GM12878 (cell line): ENCODE data around the gene PLPP2. TPM values are rescaled to one million over a fixed set of nuclear protein-coding genes. Genes with fewer than 3 reads are reported as not detected.

ENCODE experiments used
- ATAC-seq: fragments of 200-7000 bp; cut with Tn5 transposase; 3 replicates; pipeline ENCODE4 v1.9.1; 2020; ENCODE audit warnings: mild to moderate bottlenecking, moderate library complexity
- BruUV-seq: library from RNA; stranded (reverse); fragments of 400-500 nt; replicated peaks from 2 replicates; lab custom pipeline; 2021; lab: Mats Ljungman, UMichigan
- CTCF ChIA-PET: fragments of 300-600 bp; sonication (Branson Sonifier 250); formaldehyde crosslinking; extraction: SDS; loops from one replicate; lab custom pipeline; 2021; ENCODE audit warnings: inconsistent platforms; lab: Yijun Ruan, JAX
- POLR2A ChIA-PET: fragments of 350-600 bp; formaldehyde crosslinking; extraction: SDS; loops from one replicate; lab custom pipeline; 2021; ENCODE audit warnings: inconsistent platforms; lab: Charles Lee
- RAD21 ChIA-PET: fragments of 300-600 bp; sonication (Branson Sonifier 250); formaldehyde crosslinking; loops from one replicate; lab custom pipeline; 2023; ENCODE audit warnings: antibody characterized with exemption; ENCODE audit not compliant: unreplicated experiment; lab: Charles Lee
- SMC1A ChIA-PET: fragments of 300-600 bp; sonication (Branson Sonifier 250); formaldehyde crosslinking; loops from one replicate; lab custom pipeline; 2023; ENCODE audit not compliant: unreplicated experiment, uncharacterized antibody; lab: Charles Lee
- DNase-seq: peaks from one replicate; pipeline ENCODE4 v3.0.0-alpha.2; 2011; ENCODE audit warnings: low read depth, low spot score
- FAIRE-seq: peaks from 3 replicates; lab custom pipeline; 2011; peaks lifted over from hg19 to GRCh38; lab: Jason Lieb, UNC
- H2AFZ ChIP-seq: 2 replicates; pipeline ENCODE4 v1.6.0; 2011; ENCODE audit warnings: low read depth, low read length, control low read depth; ENCODE audit not compliant: control insufficient read depth
- H3K27ac ChIP-seq: 2 replicates; pipeline ENCODE4 v1.5.1; 2011; ENCODE audit warnings: control low read depth; ENCODE audit not compliant: control insufficient read depth, insufficient read depth
- H3K27me3 ChIP-seq, 2 experiments: replicated peaks in 1 of 2; 2 replicates each; pipeline versions ENCODE4 v1.6.0 to v1.6.1; 2011; ENCODE audit warnings: low read length in 1 of 2; ENCODE audit not compliant: control insufficient read depth in 2 of 2, insufficient read depth in 2 of 2
- H3K36me3 ChIP-seq, 2 experiments: 2 replicates each; pipeline ENCODE4 v1.5.1; 2011; ENCODE audit warnings: low read length in 1 of 2; ENCODE audit not compliant: control insufficient read depth in 2 of 2, insufficient read depth in 2 of 2
- H3K4me1 ChIP-seq: 2 replicates; pipeline ENCODE4 v1.6.1; 2011; ENCODE audit warnings: mild to moderate bottlenecking, low read length, moderate library complexity, mixed read lengths; ENCODE audit not compliant: control insufficient read depth, insufficient read depth
- H3K4me2 ChIP-seq: 2 replicates; pipeline ENCODE4 v1.6.0; 2011; ENCODE audit warnings: control low read depth; ENCODE audit not compliant: control insufficient read depth, insufficient read depth
- H3K4me3 ChIP-seq: fragments of 200-600 bp; sonication (generic); 2 replicates; pipeline ENCODE4 v1.5.1; 2016
- H3K79me2 ChIP-seq: 2 replicates; pipeline ENCODE4 v1.6.0; 2011; ENCODE audit warnings: low read length; ENCODE audit not compliant: control insufficient read depth, insufficient read depth
- H3K9ac ChIP-seq: 2 replicates; pipeline ENCODE4 v1.8.0; 2011; ENCODE audit warnings: low read length, control low read depth, mixed read lengths; ENCODE audit not compliant: control insufficient read depth, insufficient read depth
- H3K9me3 ChIP-seq: replicated peaks from 3 replicates; pipeline ENCODE4 v1.5.1; 2011; ENCODE audit warnings: mild to moderate bottlenecking, low read length; ENCODE audit not compliant: control insufficient read depth, insufficient read depth
- H4K20me1 ChIP-seq: 2 replicates; pipeline ENCODE4 v1.6.0; 2011; ENCODE audit not compliant: control insufficient read depth, insufficient read depth
- BACH1 ChIP-seq: fragments of 450-650 bp; IDR thresholded peaks from 2 replicates; pipeline ENCODE4 v1.6.1; 2017; ENCODE audit warnings: mild to moderate bottlenecking, borderline replicate concordance
- EGR1 ChIP-seq, 2 experiments: IDR thresholded peaks; 1 replicate in 1 of 2; 2 replicates in 1 of 2; pipeline ENCODE4 v1.6.1; 2011 to 2012; ENCODE audit warnings: low read depth in 2 of 2, low read length in 2 of 2, borderline replicate concordance in 1 of 2, mild to moderate bottlenecking in 1 of 2, moderate library complexity in 1 of 2
- GABPA ChIP-seq: IDR thresholded peaks from 2 replicates; pipeline ENCODE4 v1.6.1; 2014; ENCODE audit warnings: antibody characterized with exemption, low read depth, mild to moderate bottlenecking, inconsistent platforms
- HDGF ChIP-seq: fragments of 450-650 bp; IDR thresholded peaks from 2 replicates; pipeline ENCODE4 v1.6.1; 2016; ENCODE audit warnings: antibody characterized with exemption
- IKZF1 ChIP-seq: fragments of 450-650 bp; conservative IDR thresholded peaks from 2 replicates; pipeline ENCODE4 v1.6.1; 2017; ENCODE audit warnings: antibody characterized with exemption, mild to moderate bottlenecking
- IKZF2 ChIP-seq, 2 experiments: fragments of 450-650 bp; IDR thresholded peaks; 2 replicates each; pipeline ENCODE4 v1.6.1; 2017; ENCODE audit warnings: mild to moderate bottlenecking in 2 of 2, moderate library complexity in 2 of 2
- KLF5 ChIP-seq: fragments of 450-650 bp; IDR thresholded peaks from 2 replicates; pipeline ENCODE4 v1.6.1; 2014; ENCODE audit warnings: mild to moderate bottlenecking; ENCODE audit not compliant: partially characterized antibody
- NR2C2 ChIP-seq: IDR thresholded peaks from 2 replicates; pipeline ENCODE4 v1.6.1; 2011; ENCODE audit warnings: borderline replicate concordance, low read depth; ENCODE audit not compliant: control insufficient read depth, insufficient read length
- POLR2A ChIP-seq: IDR thresholded peaks from 2 replicates; pipeline ENCODE4 v1.6.1; 2011; ENCODE audit warnings: low read depth, mild to moderate bottlenecking, low read length
- POLR2AphosphoS5 ChIP-seq: IDR thresholded peaks from 2 replicates; pipeline ENCODE4 v1.6.1; 2011; ENCODE audit warnings: mild to moderate bottlenecking, low read length, inconsistent platforms
- RELA ChIP-seq: fragments of 450-650 bp; IDR thresholded peaks from 2 replicates; pipeline ENCODE4 v1.8.0; 2014; ENCODE audit warnings: borderline replicate concordance; ENCODE audit not compliant: partially characterized antibody
- SP1 ChIP-seq: IDR thresholded peaks from one replicate; pipeline ENCODE4 v1.6.1; 2011; ENCODE audit warnings: low read depth, low read length
- TCF3 ChIP-seq: IDR thresholded peaks from 2 replicates; pipeline ENCODE4 v1.6.1; 2012; ENCODE audit warnings: low read depth, mild to moderate bottlenecking, low read length, borderline replicate concordance; ENCODE audit not compliant: insufficient read depth
- YY1 ChIP-seq: IDR thresholded peaks from 2 replicates; pipeline ENCODE4 v1.6.1; 2011; ENCODE audit warnings: low read depth, mild to moderate bottlenecking, low read length
- whole genome bisulfite sequencing: methylation state at CpG from one replicate; pipeline ENCODE4 v1.1.6; 2016; ENCODE audit warnings: low lambda C conversion rate; ENCODE audit not compliant: insufficient replicate concordance, insufficient coverage; ENCODE audit errors: missing lambda C conversion rate; 5-methylcytosine and 5-hydroxymethylcytosine counted together
- in situ Hi-C: fragments of 300-500 bp; cut with MboI; formaldehyde crosslinking; loops from 9 replicates; pipeline ENCODE4 v1.14.3; 2018; ENCODE audit warnings: mixed read lengths
- intact Hi-C: fragments of 100-400 bp; cut with micrococcal nuclease; formaldehyde crosslinking; loops from one replicate; pipeline ENCODE4 v1.14.2; 2022; ENCODE audit not compliant: unreplicated experiment
- polyA plus RNA-seq, 11 experiments: library from polyadenylated mRNA; depleted of rRNA in 4 of 11; unstranded in 6 of 11; stranded (reverse) in 5 of 11; fragments of >200 nt; fragmentation: Nextera tagmentation in 4 of 11; fragmentation: Illumina TruSeq in 1 of 11; extraction: Ambion mirVana in 4 of 11; extraction: Trizol in 1 of 11; gene quantifications; 1 replicate in 1 of 11; 2 replicates in 10 of 11; pipeline versions ENCODE4 v1.2.1 to v1.2.3, GENCODE V29; 2011 to 2016; ENCODE audit warnings: inconsistent platforms in 2 of 11, missing spikeins in 2 of 11, low read depth in 1 of 11
- total RNA-seq, 4 experiments: library from RNA; depleted of rRNA in 3 of 4; stranded (reverse); fragments of >200 nt in 3 of 4; fragmentation: Illumina TruSeq in 1 of 4; extraction: Trizol in 1 of 4; gene quantifications; 2 replicates each; pipeline versions ENCODE4 v1.2.1 to v1.2.3, GENCODE V29; 2013 to 2021
- TF ChIP-seq, protein P1 (sequence below): fragments of 450-650 bp; IDR thresholded peaks from 2 replicates; pipeline ENCODE4 v1.6.1; 2017; ENCODE audit warnings: mild to moderate bottlenecking, moderate library complexity
- TF ChIP-seq, protein P2 (sequence below): fragments of 450-650 bp; IDR thresholded peaks from 2 replicates; pipeline ENCODE4 v1.6.1; 2018; ENCODE audit warnings: borderline replicate concordance, mild to moderate bottlenecking; ENCODE audit not compliant: partially characterized antibody
- TF ChIP-seq, protein P3 (sequence below): fragments of 450-650 bp; IDR thresholded peaks from 2 replicates; pipeline ENCODE4 v1.6.1; 2017; ENCODE audit warnings: borderline replicate concordance

Gene PLPP2
- total and polyA plus RNA-seq, 10 of the 15 experiments (the other 5 are each of a cell fraction or from before 2014, with no cell fraction given) = 0.04 to 0.62 (median 0.14) TPM; not detected in 7

- Histone ChIP-seq H3K4me2 (no peak overlapping the region), H2AFZ (no peak overlapping the region), H3K4me3 (no peak overlapping the region), H3K9ac (no peak overlapping the region), H3K4me1 (no peaks in the 10 kb centered on the region), H3K36me3 (no peaks in the 10 kb centered on the region), H4K20me1 (no peaks in the 10 kb centered on the region), H3K9me3 (no peaks in the 10 kb centered on the region), H3K79me2 (no peaks in the 10 kb centered on the region), H3K27ac (no peak overlapping the region), H3K27me3 (no peaks in the 10 kb centered on the region)
- TF ChIP-seq POLR2A (no peak), TCF3 (no peak), NR2C2 (no peak), GABPA (no peak), EGR1 (IDR thresholded peaks at IDR 0.05; ENCODE audit: borderline replicate concordance in 1 of 2, low read depth in 2 of 2, low read length in 2 of 2) (no peak), YY1 (no peak), SP1 (no peak), KLF5 (no peak), IKZF1 (no peak), POLR2AphosphoS5 (no peak), RELA (no peak), HDGF (no peak), BACH1 (no peak), IKZF2 (IDR thresholded peaks at IDR 0.05) (no peak)
- TF ChIP-seq, protein P1, sequence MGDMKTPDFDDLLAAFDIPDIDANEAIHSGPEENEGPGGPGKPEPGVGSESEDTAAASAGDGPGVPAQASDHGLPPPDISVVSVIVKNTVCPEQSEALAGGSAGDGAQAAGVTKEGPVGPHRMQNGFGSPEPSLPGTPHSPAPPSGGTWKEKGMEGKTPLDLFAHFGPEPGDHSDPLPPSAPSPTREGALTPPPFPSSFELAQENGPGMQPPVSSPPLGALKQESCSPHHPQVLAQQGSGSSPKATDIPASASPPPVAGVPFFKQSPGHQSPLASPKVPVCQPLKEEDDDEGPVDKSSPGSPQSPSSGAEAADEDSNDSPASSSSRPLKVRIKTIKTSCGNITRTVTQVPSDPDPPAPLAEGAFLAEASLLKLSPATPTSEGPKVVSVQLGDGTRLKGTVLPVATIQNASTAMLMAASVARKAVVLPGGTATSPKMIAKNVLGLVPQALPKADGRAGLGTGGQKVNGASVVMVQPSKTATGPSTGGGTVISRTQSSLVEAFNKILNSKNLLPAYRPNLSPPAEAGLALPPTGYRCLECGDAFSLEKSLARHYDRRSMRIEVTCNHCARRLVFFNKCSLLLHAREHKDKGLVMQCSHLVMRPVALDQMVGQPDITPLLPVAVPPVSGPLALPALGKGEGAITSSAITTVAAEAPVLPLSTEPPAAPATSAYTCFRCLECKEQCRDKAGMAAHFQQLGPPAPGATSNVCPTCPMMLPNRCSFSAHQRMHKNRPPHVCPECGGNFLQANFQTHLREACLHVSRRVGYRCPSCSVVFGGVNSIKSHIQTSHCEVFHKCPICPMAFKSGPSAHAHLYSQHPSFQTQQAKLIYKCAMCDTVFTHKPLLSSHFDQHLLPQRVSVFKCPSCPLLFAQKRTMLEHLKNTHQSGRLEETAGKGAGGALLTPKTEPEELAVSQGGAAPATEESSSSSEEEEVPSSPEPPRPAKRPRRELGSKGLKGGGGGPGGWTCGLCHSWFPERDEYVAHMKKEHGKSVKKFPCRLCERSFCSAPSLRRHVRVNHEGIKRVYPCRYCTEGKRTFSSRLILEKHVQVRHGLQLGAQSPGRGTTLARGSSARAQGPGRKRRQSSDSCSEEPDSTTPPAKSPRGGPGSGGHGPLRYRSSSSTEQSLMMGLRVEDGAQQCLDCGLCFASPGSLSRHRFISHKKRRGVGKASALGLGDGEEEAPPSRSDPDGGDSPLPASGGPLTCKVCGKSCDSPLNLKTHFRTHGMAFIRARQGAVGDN = no peak
- TF ChIP-seq, protein P2, sequence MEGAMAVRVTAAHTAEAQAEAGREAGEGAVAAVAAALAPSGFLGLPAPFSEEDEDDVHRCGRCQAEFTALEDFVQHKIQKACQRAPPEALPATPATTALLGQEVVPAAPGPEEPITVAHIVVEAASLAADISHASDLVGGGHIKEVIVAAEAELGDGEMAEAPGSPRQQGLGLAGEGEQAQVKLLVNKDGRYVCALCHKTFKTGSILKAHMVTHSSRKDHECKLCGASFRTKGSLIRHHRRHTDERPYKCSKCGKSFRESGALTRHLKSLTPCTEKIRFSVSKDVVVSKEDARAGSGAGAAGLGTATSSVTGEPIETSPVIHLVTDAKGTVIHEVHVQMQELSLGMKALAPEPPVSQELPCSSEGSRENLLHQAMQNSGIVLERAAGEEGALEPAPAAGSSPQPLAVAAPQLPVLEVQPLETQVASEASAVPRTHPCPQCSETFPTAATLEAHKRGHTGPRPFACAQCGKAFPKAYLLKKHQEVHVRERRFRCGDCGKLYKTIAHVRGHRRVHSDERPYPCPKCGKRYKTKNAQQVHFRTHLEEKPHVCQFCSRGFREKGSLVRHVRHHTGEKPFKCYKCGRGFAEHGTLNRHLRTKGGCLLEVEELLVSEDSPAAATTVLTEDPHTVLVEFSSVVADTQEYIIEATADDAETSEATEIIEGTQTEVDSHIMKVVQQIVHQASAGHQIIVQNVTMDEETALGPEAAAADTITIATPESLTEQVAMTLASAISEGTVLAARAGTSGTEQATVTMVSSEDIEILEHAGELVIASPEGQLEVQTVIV = no peak
- TF ChIP-seq, protein P3, sequence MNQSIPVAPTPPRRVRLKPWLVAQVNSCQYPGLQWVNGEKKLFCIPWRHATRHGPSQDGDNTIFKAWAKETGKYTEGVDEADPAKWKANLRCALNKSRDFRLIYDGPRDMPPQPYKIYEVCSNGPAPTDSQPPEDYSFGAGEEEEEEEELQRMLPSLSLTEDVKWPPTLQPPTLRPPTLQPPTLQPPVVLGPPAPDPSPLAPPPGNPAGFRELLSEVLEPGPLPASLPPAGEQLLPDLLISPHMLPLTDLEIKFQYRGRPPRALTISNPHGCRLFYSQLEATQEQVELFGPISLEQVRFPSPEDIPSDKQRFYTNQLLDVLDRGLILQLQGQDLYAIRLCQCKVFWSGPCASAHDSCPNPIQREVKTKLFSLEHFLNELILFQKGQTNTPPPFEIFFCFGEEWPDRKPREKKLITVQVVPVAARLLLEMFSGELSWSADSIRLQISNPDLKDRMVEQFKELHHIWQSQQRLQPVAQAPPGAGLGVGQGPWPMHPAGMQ = no peak
- ATAC-seq (no peak), FAIRE-seq (no peak), DNase-seq (no peak)
- CTCF ChIA-PET = interaction anchor here (0.7 to 2.4 kb wide), 8 partner anchors 10 to 284 kb away, joined by 3 to 16 read pairs (median 7); no protein-coding TSS in a partner anchor
- RAD21 ChIA-PET = interaction anchor here (1.2 to 1.3 kb wide), 2 partner anchors 20 to 261 kb away, joined by 5 to 6 read pairs; partner anchors contain the start of gene TPGS1
- POLR2A ChIA-PET = no interaction called here
- SMC1A ChIA-PET = interaction anchor here (1.0 kb wide), 1 partner anchor 20 kb away, joined by 3 read pairs; no protein-coding TSS in a partner anchor
- intact Hi-C loops = no loop called here
- 63% methylated on average over 21 of the region's 48 CpGs for WGBS
- in situ Hi-C loops = no loop called here
- BruUV-seq = no TSS peak
Observed at GRCh38 chr19:246551-246950, 44.7 kb downstream of the PLPP2 start.
